PC-9 (cell line): ENCODE data around the gene PLEKHA7.

Experiments
- EZH2 ChIP-seq: fragments of 200-600 bp; sonication (generic); IDR thresholded peaks from 2 replicates; pipeline ENCODE4 v1.8.0; 2017; ENCODE audit warnings: antibody characterized with exemption, low read depth
- TF ChIP-seq, protein P1 (sequence below): fragments of 200-600 bp; sonication (generic); conservative IDR thresholded peaks from 2 replicates; pipeline ENCODE4 v1.6.1; 2017; ENCODE audit warnings: mixed run types, antibody characterized with exemption, mild to moderate bottlenecking, moderate library complexity

DNA sequence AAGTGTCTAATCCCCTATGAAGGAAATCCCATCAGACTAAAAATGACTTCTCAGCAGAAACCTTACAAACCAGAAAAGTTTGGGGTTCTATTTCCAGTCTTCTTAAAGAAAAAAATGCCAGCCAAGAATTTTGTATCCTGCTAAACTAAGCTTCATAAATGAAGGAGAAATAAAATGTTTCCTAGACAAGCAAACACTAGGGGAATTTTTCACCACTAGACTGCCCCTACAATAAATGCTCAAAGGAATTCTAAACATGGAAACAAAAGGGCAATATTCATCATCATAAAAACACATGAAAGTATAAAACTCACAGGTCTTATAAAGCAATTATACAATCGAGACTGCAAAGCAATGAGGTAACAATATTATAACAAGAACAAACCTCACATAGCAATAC is 124.3 kb downstream of the PLEKHA7 start:
- TF ChIP-seq, protein P1, sequence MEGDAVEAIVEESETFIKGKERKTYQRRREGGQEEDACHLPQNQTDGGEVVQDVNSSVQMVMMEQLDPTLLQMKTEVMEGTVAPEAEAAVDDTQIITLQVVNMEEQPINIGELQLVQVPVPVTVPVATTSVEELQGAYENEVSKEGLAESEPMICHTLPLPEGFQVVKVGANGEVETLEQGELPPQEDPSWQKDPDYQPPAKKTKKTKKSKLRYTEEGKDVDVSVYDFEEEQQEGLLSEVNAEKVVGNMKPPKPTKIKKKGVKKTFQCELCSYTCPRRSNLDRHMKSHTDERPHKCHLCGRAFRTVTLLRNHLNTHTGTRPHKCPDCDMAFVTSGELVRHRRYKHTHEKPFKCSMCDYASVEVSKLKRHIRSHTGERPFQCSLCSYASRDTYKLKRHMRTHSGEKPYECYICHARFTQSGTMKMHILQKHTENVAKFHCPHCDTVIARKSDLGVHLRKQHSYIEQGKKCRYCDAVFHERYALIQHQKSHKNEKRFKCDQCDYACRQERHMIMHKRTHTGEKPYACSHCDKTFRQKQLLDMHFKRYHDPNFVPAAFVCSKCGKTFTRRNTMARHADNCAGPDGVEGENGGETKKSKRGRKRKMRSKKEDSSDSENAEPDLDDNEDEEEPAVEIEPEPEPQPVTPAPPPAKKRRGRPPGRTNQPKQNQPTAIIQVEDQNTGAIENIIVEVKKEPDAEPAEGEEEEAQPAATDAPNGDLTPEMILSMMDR, result no peak
- no peak for TF ChIP-seq EZH2
